Esophagus squamous epithelium (tissue), 4 donors: ENCODE data around the gene GIMAP7.

ENCODE experiments used
- CTCF ChIP-seq, 6 experiments: fragments of 450-650 bp in 4 of 6; fragments of 200-600 bp in 2 of 6; sonication (generic) in 2 of 6; IDR thresholded peaks; one replicate each; pipeline ENCODE4 v1.5.1; 2016 to 2019; ENCODE audit warnings: antibody characterized with exemption in 6 of 6, mild to moderate bottlenecking in 4 of 6, moderate library complexity in 4 of 6
- POLR2A ChIP-seq, 4 donors: fragments of 450-650 bp; IDR thresholded peaks; one replicate each; pipeline ENCODE4 v1.6.1; 2017; ENCODE audit warnings: antibody characterized with exemption in 4 of 4, mild to moderate bottlenecking in 4 of 4, moderate library complexity in 3 of 4

- TF ChIP-seq POLR2A (IDR thresholded peaks at IDR 0.05) (no peak), CTCF (IDR thresholded peaks at IDR 0.05) (no peak)
These were observed 4.6 kb downstream of the GIMAP7 start for GRCh38 chr7:150519310-150519709.
